CD8-positive, alpha-beta memory T cell (primary cell): Measurements from ENCODE around the gene SMARCA4. TPM values are rescaled to one million over a fixed set of nuclear protein-coding genes. Genes with fewer than 3 reads are reported as not detected.
A peak's percentile ranks its signal among the peaks of the same experiment; 100 is the strongest.

Experiments used
- CTCF ChIA-PET: fragments of 350-600 bp; sonication (Branson Sonifier 250); formaldehyde crosslinking; loops from one replicate; lab custom pipeline; 2021; ENCODE audit warnings: antibody characterized with exemption; lab: Charles Lee
- POLR2A ChIA-PET: fragments of 350-600 bp; sonication (Branson Sonifier 250); formaldehyde crosslinking; loops from one replicate; lab custom pipeline; 2021; ENCODE audit warnings: antibody characterized with exemption; lab: Charles Lee
- DNase-seq, 5 donors: peaks; one replicate each; pipeline versions ENCODE4 v3.0.0 to v3.0.0-alpha.2; 2020 to 2022; ENCODE audit warnings: mixed read lengths in 1 of 5
- H3K27ac ChIP-seq: one replicate; pipeline ENCODE4 v1.7.0; 2013; ENCODE audit warnings: low read depth, mild to moderate bottlenecking, low read length, moderate library complexity
- H3K27me3 ChIP-seq: 2 replicates; pipeline ENCODE4 v1.7.0; 2013; ENCODE audit warnings: low read length, mild to moderate bottlenecking; ENCODE audit not compliant: insufficient read depth, poor library complexity, severe bottlenecking
- H3K36me3 ChIP-seq: 2 replicates; pipeline ENCODE4 v1.7.0; 2013; ENCODE audit warnings: mild to moderate bottlenecking, low read length, moderate library complexity; ENCODE audit not compliant: insufficient read depth
- H3K4me1 ChIP-seq: 2 replicates; pipeline ENCODE4 v1.7.0; 2013; ENCODE audit warnings: mild to moderate bottlenecking, low read length, moderate library complexity; ENCODE audit not compliant: insufficient read depth
- H3K4me3 ChIP-seq: 2 replicates; pipeline ENCODE4 v1.7.0; 2013; ENCODE audit warnings: mild to moderate bottlenecking, low read length
- H3K9me3 ChIP-seq: 2 replicates; pipeline ENCODE4 v1.7.0; 2013; ENCODE audit warnings: mild to moderate bottlenecking, low read length
- H3K27ac Mint-ChIP-seq, 8 donors: one replicate each; pipeline ENCODE4 v1.8.0; 2020 to 2021; ENCODE audit warnings: mixed read lengths in 8 of 8, mild to moderate bottlenecking in 6 of 8, inconsistent platforms in 3 of 8, moderate library complexity in 3 of 8
- H3K27me3 Mint-ChIP-seq, 2 donors: one replicate each; pipeline ENCODE4 v1.8.0; 2020 to 2021; ENCODE audit warnings: mixed read lengths in 2 of 2, mild to moderate bottlenecking in 1 of 2, moderate library complexity in 1 of 2
- H3K36me3 Mint-ChIP-seq, 3 donors: one replicate each; pipeline ENCODE4 v1.8.0; 2020 to 2021; ENCODE audit warnings: mixed read lengths in 3 of 3, inconsistent platforms in 1 of 3, mild to moderate bottlenecking in 1 of 3
- H3K4me1 Mint-ChIP-seq, 3 donors: one replicate each; pipeline ENCODE4 v1.8.0; 2020 to 2021; ENCODE audit warnings: mixed read lengths in 3 of 3, inconsistent platforms in 1 of 3, mild to moderate bottlenecking in 1 of 3
- H3K4me3 Mint-ChIP-seq, 7 donors: one replicate each; pipeline ENCODE4 v1.8.0; 2020 to 2021; ENCODE audit warnings: mixed read lengths in 7 of 7, mild to moderate bottlenecking in 6 of 7, moderate library complexity in 4 of 7, inconsistent platforms in 2 of 7
- H3K9me3 Mint-ChIP-seq, 5 donors: one replicate each; pipeline ENCODE4 v1.8.0; 2020 to 2022; ENCODE audit warnings: mixed read lengths in 5 of 5, mild to moderate bottlenecking in 3 of 5, moderate library complexity in 2 of 5, inconsistent platforms in 1 of 5
- polyA plus RNA-seq: library from polyadenylated mRNA; unstranded; fragments of 300-500 nt; fragmentation: Illumina TruSeq; gene quantifications from one replicate; pipeline ENCODE4 v1.2.3, GENCODE V29; 2021
- total RNA-seq, 2 experiments: library from RNA; stranded (reverse); gene quantifications; one replicate each; pipeline ENCODE4 v1.2.3, GENCODE V29; 2021

Gene SMARCA4
- total and polyA plus RNA-seq, 3 experiments from 2014 or later, result 38.7 to 123 (median 116) TPM

DNA sequence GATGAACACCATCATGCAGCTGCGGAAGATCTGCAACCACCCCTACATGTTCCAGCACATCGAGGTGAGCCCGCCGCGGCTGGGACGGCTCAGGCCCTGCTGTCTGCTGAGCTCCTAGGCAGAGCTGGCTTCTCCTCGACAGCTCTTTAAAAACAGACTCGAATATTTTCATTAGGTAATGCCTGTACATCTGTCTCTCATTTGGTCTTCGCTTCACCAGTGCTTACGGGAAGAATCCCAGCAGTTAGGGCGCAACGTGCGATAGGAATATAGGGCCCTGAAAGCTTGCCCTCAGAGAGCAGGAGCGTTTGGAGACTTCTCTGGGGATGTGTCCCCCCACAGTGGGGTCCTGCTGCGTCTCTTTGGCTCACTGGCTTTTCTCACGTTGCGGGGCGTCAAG is 64.6 kb downstream of the SMARCA4 start:
- Mint-ChIP-seq H3K27ac (no peak overlapping the region), H3K27me3 (peaks cover 0 to 1% of the 10 kb centered on the region in 2 donors), H3K4me1 (no peaks in the 10 kb centered on the region), H3K36me3 (peaks cover 0 to 93% (median 7%) of the 10 kb centered on the region in 3 donors), H3K9me3 (no peaks in the 10 kb centered on the region), H3K4me3 (no peak overlapping the region)
- ChIA-PET POLR2A (no interaction called here), CTCF (interaction anchor here (1.5 kb wide), 1 partner anchor 10 kb away, joined by 5 read pairs; no protein-coding TSS in a partner anchor)
- H3K9me3 ChIP-seq, result no peaks in the 10 kb centered on the region
- no peaks in the 10 kb centered on the region for H3K27me3 ChIP-seq
- H3K4me1 ChIP-seq, result no peaks in the 10 kb centered on the region
- no peak for DNase-seq
- H3K27ac ChIP-seq, result no peak overlapping the region
- H3K36me3 ChIP-seq, result peaks cover 35% of the 10 kb centered on the region
- no peak overlapping the region for H3K4me3 ChIP-seq

DNA sequence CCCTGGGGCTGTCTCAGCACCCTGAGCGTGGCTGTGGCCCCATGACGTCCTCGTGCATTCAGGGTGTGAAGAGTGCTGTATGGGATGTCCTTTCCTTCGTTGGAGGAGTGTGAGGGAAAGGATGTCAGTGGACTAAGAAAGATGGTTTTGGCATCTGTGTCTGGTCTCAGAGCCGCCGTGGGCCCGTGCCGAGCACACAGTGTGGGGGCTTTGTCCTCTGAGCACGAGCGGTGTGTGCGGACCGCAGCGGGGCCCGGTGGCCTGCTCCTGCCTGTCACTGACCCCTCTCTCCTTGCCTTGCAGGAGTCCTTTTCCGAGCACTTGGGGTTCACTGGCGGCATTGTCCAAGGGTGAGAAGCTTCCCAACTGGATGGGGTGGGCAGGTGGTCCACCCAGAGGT is 65.2 kb downstream of the SMARCA4 start:
- peaks cover 0 to 93% (median 5%) of the 10 kb centered on the region in 3 donors for H3K36me3 Mint-ChIP-seq
- Histone ChIP-seq H3K9me3 (no peaks in the 10 kb centered on the region), H3K27me3 (no peaks in the 10 kb centered on the region), H3K27ac (no peak overlapping the region), H3K4me3 (no peak overlapping the region), H3K4me1 (no peaks in the 10 kb centered on the region), H3K36me3 (peaks cover 35% of the 10 kb centered on the region)
- peaks cover 0 to 1% of the 10 kb centered on the region in 2 donors for H3K27me3 Mint-ChIP-seq
- no peak overlapping the region for H3K4me3 Mint-ChIP-seq
- no peaks in the 10 kb centered on the region for H3K4me1 Mint-ChIP-seq
- POLR2A ChIA-PET, result no interaction called here
- H3K9me3 Mint-ChIP-seq, result no peaks in the 10 kb centered on the region
- CTCF ChIA-PET, result interaction anchor here (1.5 kb wide), 1 partner anchor 10 kb away, joined by 5 read pairs; no protein-coding TSS in a partner anchor
- DNase-seq, result no peak
- H3K27ac Mint-ChIP-seq, result no peak overlapping the region

DNA sequence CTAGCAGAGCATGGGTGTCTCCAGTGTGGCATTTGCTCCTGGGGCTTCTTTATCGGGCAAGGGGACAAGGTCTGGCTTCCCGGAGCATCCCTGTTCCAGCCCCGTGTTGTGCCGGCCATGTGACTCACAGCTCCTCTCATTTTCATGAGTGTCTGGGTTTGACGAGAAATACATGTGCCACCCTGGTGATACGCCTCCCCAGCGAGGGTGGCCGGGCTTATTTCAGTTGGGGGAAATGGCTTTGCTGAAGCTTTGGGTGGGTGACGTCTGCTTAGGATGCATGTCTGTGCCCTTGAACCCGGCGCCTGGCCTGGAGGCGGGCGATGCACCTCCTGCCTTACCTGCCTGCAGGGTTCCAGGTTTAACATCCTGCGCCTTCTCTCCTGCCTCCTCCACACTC is 66.6 kb downstream of the SMARCA4 start:
- no peak overlapping the region for H3K27ac Mint-ChIP-seq
- H3K4me3 Mint-ChIP-seq, result no peak overlapping the region
- Histone ChIP-seq H3K36me3 (peaks cover 29% of the 10 kb centered on the region), H3K9me3 (no peaks in the 10 kb centered on the region), H3K4me1 (no peaks in the 10 kb centered on the region), H3K27me3 (no peaks in the 10 kb centered on the region), H3K4me3 (no peak overlapping the region), H3K27ac (no peak overlapping the region)
- no peaks in the 10 kb centered on the region for H3K9me3 Mint-ChIP-seq
- POLR2A ChIA-PET, result no interaction called here
- CTCF ChIA-PET, result interaction anchor here (1.9 kb wide), 1 partner anchor 9 kb away, joined by 5 read pairs; no protein-coding TSS in a partner anchor
- peaks cover 0 to 1% of the 10 kb centered on the region in 2 donors for H3K27me3 Mint-ChIP-seq
- peaks cover 0 to 91% (median 4%) of the 10 kb centered on the region in 3 donors for H3K36me3 Mint-ChIP-seq
- no peak for DNase-seq
- H3K4me1 Mint-ChIP-seq, result no peaks in the 10 kb centered on the region

DNA sequence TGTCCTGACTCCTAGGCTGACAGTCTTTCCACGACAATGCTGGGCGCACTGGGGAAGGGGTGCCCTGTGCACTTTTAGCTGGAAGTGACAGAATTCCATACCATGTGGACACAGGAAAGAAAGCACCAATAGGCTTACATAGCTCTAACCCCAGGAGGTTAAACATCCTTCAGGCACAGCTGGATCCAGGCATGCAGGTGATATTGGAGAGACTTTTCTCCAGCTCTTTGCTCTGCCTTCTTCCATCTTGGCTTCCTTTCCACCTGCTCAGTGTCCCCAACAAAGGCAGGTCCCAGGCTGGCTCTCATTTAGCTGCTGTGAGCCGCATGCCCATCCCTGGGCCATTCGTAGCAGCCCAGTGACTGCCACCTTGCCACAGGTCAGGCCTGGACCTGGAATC is 67.3 kb downstream of the SMARCA4 start:
- no peaks in the 10 kb centered on the region for H3K9me3 Mint-ChIP-seq
- no peaks in the 10 kb centered on the region for H3K9me3 ChIP-seq
- ChIA-PET POLR2A (no interaction called here), CTCF (interaction anchor here (1.9 kb wide), 1 partner anchor 8 kb away, joined by 5 read pairs; no protein-coding TSS in a partner anchor)
- no peak for DNase-seq
- H3K27ac ChIP-seq, result no peak overlapping the region
- no peak overlapping the region for H3K4me3 Mint-ChIP-seq
- no peaks in the 10 kb centered on the region for H3K27me3 ChIP-seq
- no peaks in the 10 kb centered on the region for H3K4me1 ChIP-seq
- H3K4me1 Mint-ChIP-seq, result no peaks in the 10 kb centered on the region
- peaks cover 0 to 1% of the 10 kb centered on the region in 2 donors for H3K27me3 Mint-ChIP-seq
- H3K27ac Mint-ChIP-seq, result no peak overlapping the region
- peaks cover 29% of the 10 kb centered on the region for H3K36me3 ChIP-seq
- no peak overlapping the region for H3K4me3 ChIP-seq
- H3K36me3 Mint-ChIP-seq, result peaks cover 0 to 91% (median 4%) of the 10 kb centered on the region in 3 donors

DNA sequence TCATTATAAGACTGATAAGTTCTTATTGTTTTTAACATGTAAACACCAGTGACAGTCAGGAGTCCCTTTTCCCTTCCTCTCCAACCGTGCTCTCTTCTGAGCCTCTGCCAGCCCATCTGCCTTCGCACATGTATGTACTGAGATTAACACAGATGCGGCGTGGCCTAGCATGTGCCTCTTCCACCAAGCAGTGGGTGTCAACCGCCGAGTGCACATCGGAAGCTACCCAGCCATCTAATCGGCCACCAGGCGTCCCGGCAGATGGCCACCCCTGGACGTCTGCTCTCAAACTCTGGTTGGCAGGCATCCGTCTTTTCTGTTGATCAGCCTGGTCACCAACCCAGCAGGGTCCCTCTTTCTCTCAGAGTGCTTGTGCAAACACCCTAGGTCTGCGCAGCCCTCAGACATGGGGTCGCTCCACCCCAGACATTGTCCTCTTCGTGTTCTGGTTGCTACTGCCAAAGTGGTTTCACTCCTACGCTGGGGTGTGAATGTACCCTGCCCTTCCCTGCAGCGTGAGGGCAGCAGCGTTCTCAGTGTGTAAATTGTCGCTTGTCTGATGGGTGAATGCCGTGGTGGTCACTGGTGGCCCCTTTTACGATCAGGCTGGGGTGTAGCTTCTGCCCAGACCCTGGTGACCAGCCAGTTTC is 70.7 kb downstream of the SMARCA4 start:
- H3K9me3 Mint-ChIP-seq, result no peaks in the 10 kb centered on the region
- H3K4me1 ChIP-seq, result peaks cover 4% of the 10 kb centered on the region
- ChIA-PET CTCF (interaction anchor here (5.5 kb wide), 1 partner anchor 94 kb away, joined by 55 read pairs; no protein-coding TSS in a partner anchor), POLR2A (no interaction called here)
- H3K4me3 Mint-ChIP-seq, result no peak overlapping the region
- peaks cover 0 to 1% of the 10 kb centered on the region in 2 donors for H3K27me3 Mint-ChIP-seq
- H3K4me1 Mint-ChIP-seq, result peaks cover 5 to 7% (median 6%) of the 10 kb centered on the region in 3 donors
- no peaks in the 10 kb centered on the region for H3K9me3 ChIP-seq
- peak overlapping the region in 2 of 8 donors; percentile 52 to 68 for H3K27ac Mint-ChIP-seq
- no peak overlapping the region for H3K27ac ChIP-seq
- H3K27me3 ChIP-seq, result no peaks in the 10 kb centered on the region
- no peak for DNase-seq
- H3K36me3 ChIP-seq, result peaks cover 32% of the 10 kb centered on the region
- H3K4me3 ChIP-seq, result no peak overlapping the region
- peaks cover 0 to 92% (median 7%) of the 10 kb centered on the region in 3 donors for H3K36me3 Mint-ChIP-seq

DNA sequence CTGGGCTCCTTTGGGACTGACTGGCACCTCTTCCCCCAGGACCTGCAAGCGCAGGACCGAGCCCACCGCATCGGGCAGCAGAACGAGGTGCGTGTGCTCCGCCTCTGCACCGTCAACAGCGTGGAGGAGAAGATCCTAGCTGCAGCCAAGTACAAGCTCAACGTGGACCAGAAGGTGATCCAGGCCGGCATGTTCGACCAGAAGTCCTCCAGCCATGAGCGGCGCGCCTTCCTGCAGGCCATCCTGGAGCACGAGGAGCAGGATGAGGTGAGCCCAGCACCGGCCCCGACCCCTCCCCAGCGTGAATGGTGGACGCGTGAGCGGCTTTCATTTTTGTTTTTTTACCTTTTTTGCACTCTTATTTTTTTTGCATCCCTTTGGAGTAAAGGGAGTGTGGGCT is 72.4 kb downstream of the SMARCA4 start:
- no peak overlapping the region for H3K27ac Mint-ChIP-seq
- POLR2A ChIA-PET, result no interaction called here

DNA sequence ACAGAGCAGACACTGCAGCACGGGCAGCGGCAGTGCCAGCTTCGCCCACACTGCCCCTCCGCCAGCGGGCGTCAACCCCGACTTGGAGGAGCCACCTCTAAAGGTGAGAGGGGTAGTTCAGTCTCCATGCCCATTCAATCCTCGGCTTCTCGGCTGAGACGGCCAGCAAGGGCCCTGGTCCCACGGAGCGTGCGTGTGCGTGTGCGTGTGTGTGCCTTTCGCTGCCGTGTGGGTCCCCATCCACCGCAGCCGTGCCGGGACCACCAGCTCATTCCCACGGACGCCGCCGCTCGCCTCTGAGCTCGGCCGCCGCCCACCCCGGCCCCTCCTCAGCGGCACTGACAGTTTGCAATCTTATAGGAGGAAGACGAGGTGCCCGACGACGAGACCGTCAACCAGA is 72.9 kb downstream of the SMARCA4 start:
- Histone ChIP-seq H3K4me1 (peaks cover 4% of the 10 kb centered on the region), H3K36me3 (peaks cover 25% of the 10 kb centered on the region), H3K27me3 (no peaks in the 10 kb centered on the region), H3K4me3 (no peak overlapping the region), H3K27ac (no peak overlapping the region), H3K9me3 (no peaks in the 10 kb centered on the region)
- peaks cover 0 to 88% (median 20%) of the 10 kb centered on the region in 3 donors for H3K36me3 Mint-ChIP-seq
- DNase-seq, result no peak
- peaks cover 5 to 8% (median 6%) of the 10 kb centered on the region in 3 donors for H3K4me1 Mint-ChIP-seq
- CTCF ChIA-PET, result interaction anchor here (4.2 to 5.5 kb wide), 2 partner anchors 61 to 92 kb away, joined by 32 to 55 read pairs; no protein-coding TSS in a partner anchor
- H3K4me3 Mint-ChIP-seq, result no peak overlapping the region
- POLR2A ChIA-PET, result no interaction called here
- H3K27me3 Mint-ChIP-seq, result no peaks in the 10 kb centered on the region
- no peaks in the 10 kb centered on the region for H3K9me3 Mint-ChIP-seq
- H3K27ac Mint-ChIP-seq, result no peak overlapping the region

More for the DNA sequence above, 72.4 kb downstream of the SMARCA4 start:
- peaks cover 28% of the 10 kb centered on the region for H3K36me3 ChIP-seq
- CTCF ChIA-PET, result interaction anchor here (0.9 to 5.5 kb wide), 3 partner anchors 62 to 96 kb away, joined by 3 to 55 read pairs (median 32); no protein-coding TSS in a partner anchor
- Mint-ChIP-seq H3K27me3 (no peaks in the 10 kb centered on the region), H3K36me3 (peaks cover 0 to 88% (median 15%) of the 10 kb centered on the region in 3 donors), H3K9me3 (no peaks in the 10 kb centered on the region), H3K4me3 (no peak overlapping the region), H3K4me1 (peaks cover 5 to 8% (median 6%) of the 10 kb centered on the region in 3 donors)
- no peak overlapping the region for H3K4me3 ChIP-seq
- no peaks in the 10 kb centered on the region for H3K9me3 ChIP-seq
- no peaks in the 10 kb centered on the region for H3K27me3 ChIP-seq
- H3K27ac ChIP-seq, result no peak overlapping the region
- no peak for DNase-seq
- H3K4me1 ChIP-seq, result peaks cover 4% of the 10 kb centered on the region
